ENCODE data around the gene PHLDA3. TPM values are rescaled to one million over a fixed set of nuclear protein-coding genes. Genes with fewer than 3 reads are reported as not detected.
"Not testable (repeated sequence)": the region's sequence is repeated elsewhere in the genome, so short reads cannot be mapped to it uniquely, and the experiment has no call there.

The PHLDA3 gene
- total and polyA plus RNA-seq, 2 of the 13 experiments (the other 11 are each of a cell fraction or from before 2014, with no cell fraction given), result 16.7 to 33.6 TPM

DNA sequence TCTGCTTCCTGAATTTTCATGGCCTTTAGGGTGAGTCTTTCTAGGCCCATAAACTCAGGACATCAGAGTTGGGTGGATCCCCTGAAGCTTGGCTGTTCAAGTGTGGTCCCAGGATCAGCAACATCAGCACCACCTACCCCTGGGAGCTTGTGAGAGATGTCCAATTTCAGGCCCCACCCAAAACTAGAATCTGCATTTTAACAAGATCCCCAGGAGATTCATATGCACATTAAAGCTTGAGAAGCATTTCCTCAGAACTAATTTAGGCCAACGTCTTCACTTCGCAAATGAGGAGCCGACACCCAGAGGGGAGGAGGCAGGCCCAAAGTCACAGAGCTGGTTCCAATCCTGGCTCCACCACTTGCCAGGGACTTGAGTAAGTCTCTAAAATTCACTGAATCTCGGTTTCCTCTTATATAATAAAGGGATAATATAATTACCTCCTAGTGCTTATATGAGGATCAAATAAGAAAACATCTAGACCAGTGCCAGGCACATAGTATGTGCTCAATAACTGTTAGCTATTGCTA is 10.3 kb upstream of the PHLDA3 start (continued):
- no peak for TF ChIP-seq KLF13 (CRISPR knock-in tag; IDR thresholded peaks at IDR 0.05)
- TF ChIP-seq ZNF446 (CRISPR knock-in tag; IDR thresholded peaks at IDR 0.05), result no peak

DNA sequence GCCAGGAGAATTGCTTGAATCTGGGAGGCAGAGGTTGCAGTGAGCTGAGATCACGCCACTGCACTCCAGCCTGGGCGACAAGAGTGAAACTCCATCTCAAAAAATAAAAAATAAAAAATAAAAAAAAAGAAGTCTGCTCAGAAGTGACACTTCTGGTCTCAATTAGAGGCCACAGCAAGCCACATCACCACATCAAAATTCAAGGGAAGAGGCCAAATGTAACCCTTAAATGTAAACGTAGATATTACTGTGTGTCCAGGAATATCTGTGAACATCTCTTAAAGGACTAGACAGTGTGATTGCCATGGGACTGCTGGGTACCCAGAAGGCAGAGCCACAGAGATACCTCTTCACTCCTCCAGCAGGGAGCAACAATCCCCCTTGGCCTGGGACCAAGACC is 9.7 kb upstream of the PHLDA3 start:
- ATAC-seq; CTCF ChIA-PET (ENCODE audit: low intra/inter-chr PET ratio, low total read pairs); H3K27ac ChIP-seq (ENCODE audit: extremely low read length, insufficient read depth, low read length); FAIRE-seq; intact Hi-C loops (cut with micrococcal nuclease; ENCODE audit: unreplicated experiment); BruUV-seq (replicated peaks); H2AFZ ChIP-seq (ENCODE audit: low read length); DNase-seq (ENCODE audit: low spot score); H3K4me2 ChIP-seq (ENCODE audit: low read depth, low read length); H3K79me2 ChIP-seq (ENCODE audit: insufficient read depth, low read length); H3K36me3 ChIP-seq (replicated peaks in 1 of 2; ENCODE audit: control insufficient read depth in 1 of 2, insufficient read depth in 2 of 2, low read length in 2 of 2); H4K20me1 ChIP-seq (ENCODE audit: insufficient read depth, low read length); H3K9ac ChIP-seq (ENCODE audit: insufficient read depth, low read depth, low read length); H3K9me3 ChIP-seq (ENCODE audit: low read length); H3K4me3 ChIP-seq (replicated peaks in 1 of 3; ENCODE audit: insufficient read depth in 1 of 3, low read depth in 2 of 3, low read length in 3 of 3): not testable (repeated sequence)
- POLR2A ChIA-PET, result interaction anchor here (4.5 kb wide), 1 partner anchor 10 kb away, joined by 37 read pairs; the partner anchor contains the start of gene PHLDA3
- Histone ChIP-seq H3K4me1 (ENCODE audit: insufficient read depth, low read length) (peaks cover 29% of the 10 kb centered on the region), H3K27me3 (ENCODE audit: control insufficient read depth in 1 of 2, insufficient read depth in 2 of 2, low read length in 2 of 2) (peaks cover 4 to 46% of the 10 kb centered on the region in 2 experiments; a peak in 3 of 5 replicates)
- 38% methylated on average over 3 of the region's 3 CpGs for WGBS (ENCODE audit: low lambda C conversion rate)
- in situ Hi-C loops (cut with HindIII; ENCODE audit: extremely low pct_ligation_motif_present, low pct_unique_long_range_greater_than_20kb), result loop anchor here (5.0 kb wide), 1 partner anchor 34 kb away; no protein-coding TSS in a partner anchor

DNA sequence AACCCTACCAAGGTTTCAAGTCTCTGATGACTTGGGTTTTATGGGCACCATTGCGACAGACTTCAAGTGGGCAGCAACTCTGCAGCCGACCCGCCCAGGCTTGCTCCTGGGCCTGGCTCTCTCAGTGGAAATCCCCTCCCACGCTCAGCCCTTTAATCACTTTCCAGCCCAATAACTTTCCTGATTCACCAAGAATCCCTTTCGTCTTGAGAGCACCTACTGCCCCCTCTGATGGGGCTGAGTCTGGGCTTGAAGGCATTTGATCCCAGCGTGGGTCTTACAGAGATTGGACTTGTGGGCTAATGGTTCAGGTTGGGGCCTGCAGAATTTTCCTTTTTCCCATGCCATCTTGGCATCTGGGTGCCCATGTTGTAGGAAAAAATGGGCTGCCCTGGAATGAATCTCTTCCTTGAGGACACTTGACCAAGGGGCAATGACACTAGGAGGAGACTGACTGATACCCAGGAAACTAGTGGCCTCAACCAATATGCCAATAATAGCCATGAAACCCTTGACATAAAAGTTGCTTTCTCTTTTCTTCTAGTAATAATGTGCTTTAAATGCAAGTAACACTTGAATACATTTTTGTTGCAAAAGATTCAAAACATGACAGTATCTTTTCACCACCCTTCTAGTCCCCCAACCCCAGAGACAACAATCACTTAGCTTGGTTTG is 7.8 kb upstream of the PHLDA3 start:
- no peak overlapping the region for H3K27ac ChIP-seq (ENCODE audit: extremely low read length, insufficient read depth, low read length)
- ATAC-seq (no peak), FAIRE-seq (no peak), DNase-seq (ENCODE audit: low spot score) (no peak)
- no TSS peak for BruUV-seq (replicated peaks)
- peaks cover 18% of the 10 kb centered on the region for H3K4me1 ChIP-seq (ENCODE audit: insufficient read depth, low read length)
- in situ Hi-C loops (cut with HindIII; ENCODE audit: extremely low pct_ligation_motif_present, low pct_unique_long_range_greater_than_20kb), result loop anchor here (5.0 kb wide), 1 partner anchor 35 kb away; no protein-coding TSS in a partner anchor
- no peak overlapping the region for H3K4me3 ChIP-seq (replicated peaks in 1 of 3; ENCODE audit: insufficient read depth in 1 of 3, low read depth in 2 of 3, low read length in 3 of 3)
- peaks cover 4 to 45% of the 10 kb centered on the region in 2 experiments; a peak in 3 of 5 replicates for H3K27me3 ChIP-seq (ENCODE audit: control insufficient read depth in 1 of 2, insufficient read depth in 2 of 2, low read length in 2 of 2)
- intact Hi-C loops (cut with micrococcal nuclease; ENCODE audit: unreplicated experiment), result no loop called here
- TF ChIP-seq BHLHE40 (IDR thresholded peaks at IDR 0.05; ENCODE audit: low read length), result no peak
- TF ChIP-seq, protein P1, sequence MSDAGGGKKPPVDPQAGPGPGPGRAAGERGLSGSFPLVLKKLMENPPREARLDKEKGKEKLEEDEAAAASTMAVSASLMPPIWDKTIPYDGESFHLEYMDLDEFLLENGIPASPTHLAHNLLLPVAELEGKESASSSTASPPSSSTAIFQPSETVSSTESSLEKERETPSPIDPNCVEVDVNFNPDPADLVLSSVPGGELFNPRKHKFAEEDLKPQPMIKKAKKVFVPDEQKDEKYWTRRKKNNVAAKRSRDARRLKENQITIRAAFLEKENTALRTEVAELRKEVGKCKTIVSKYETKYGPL (CRISPR knock-in tag; IDR thresholded peaks at IDR 0.05), result no peak
- no peak for TF ChIP-seq ZNF556 (CRISPR knock-in tag; IDR thresholded peaks at IDR 0.05; ENCODE audit: borderline replicate concordance)
- TF ChIP-seq, protein P2, sequence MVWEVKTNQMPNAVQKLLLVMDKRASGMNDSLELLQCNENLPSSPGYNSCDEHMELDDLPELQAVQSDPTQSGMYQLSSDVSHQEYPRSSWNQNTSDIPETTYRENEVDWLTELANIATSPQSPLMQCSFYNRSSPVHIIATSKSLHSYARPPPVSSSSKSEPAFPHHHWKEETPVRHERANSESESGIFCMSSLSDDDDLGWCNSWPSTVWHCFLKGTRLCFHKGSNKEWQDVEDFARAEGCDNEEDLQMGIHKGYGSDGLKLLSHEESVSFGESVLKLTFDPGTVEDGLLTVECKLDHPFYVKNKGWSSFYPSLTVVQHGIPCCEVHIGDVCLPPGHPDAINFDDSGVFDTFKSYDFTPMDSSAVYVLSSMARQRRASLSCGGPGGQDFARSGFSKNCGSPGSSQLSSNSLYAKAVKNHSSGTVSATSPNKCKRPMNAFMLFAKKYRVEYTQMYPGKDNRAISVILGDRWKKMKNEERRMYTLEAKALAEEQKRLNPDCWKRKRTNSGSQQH (CRISPR knock-in tag; IDR thresholded peaks at IDR 0.05; ENCODE audit: low read depth), result no peak
- TF ChIP-seq, protein P3, sequence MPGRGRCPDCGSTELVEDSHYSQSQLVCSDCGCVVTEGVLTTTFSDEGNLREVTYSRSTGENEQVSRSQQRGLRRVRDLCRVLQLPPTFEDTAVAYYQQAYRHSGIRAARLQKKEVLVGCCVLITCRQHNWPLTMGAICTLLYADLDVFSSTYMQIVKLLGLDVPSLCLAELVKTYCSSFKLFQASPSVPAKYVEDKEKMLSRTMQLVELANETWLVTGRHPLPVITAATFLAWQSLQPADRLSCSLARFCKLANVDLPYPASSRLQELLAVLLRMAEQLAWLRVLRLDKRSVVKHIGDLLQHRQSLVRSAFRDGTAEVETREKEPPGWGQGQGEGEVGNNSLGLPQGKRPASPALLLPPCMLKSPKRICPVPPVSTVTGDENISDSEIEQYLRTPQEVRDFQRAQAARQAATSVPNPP (CRISPR knock-in tag; IDR thresholded peaks at IDR 0.05), result no peak
- no peak for TF ChIP-seq NKX3-1 (CRISPR knock-in tag; IDR thresholded peaks at IDR 0.05)
- TF ChIP-seq, protein P4, sequence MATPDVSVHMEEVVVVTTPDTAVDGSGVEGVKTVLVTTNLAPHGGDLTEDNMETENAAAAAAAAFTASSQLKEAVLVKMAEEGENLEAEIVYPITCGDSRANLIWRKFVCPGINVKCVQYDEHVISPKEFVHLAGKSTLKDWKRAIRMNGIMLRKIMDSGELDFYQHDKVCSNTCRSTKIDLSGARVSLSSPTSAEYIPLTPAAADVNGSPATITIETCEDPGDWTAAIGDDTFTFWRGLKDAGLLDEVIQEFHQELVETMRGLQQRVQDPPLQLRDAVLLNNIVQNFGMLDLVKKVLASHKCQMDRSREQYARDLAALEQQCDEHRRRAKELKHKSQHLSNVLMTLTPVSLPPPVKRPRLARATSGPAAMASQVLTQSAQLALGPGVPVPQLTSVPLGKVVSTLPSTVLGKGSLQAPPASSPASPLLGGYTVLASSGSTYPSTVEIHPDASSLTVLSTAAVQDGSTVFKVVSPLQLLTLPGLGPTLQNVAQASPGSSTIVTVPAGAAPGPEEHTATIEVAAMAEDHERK (CRISPR knock-in tag; IDR thresholded peaks at IDR 0.05; ENCODE audit: low read depth), result no peak
- H3K9me3 ChIP-seq (ENCODE audit: low read length), result no peaks in the 10 kb centered on the region
- 8% methylated on average over 6 of the region's 6 CpGs for WGBS (ENCODE audit: low lambda C conversion rate)
- CTCF ChIA-PET (ENCODE audit: low intra/inter-chr PET ratio, low total read pairs), result no interaction called here
- no peaks in the 10 kb centered on the region for H4K20me1 ChIP-seq (ENCODE audit: insufficient read depth, low read length)
- H3K79me2 ChIP-seq (ENCODE audit: insufficient read depth, low read length), result no peaks in the 10 kb centered on the region
- H3K9ac ChIP-seq (ENCODE audit: insufficient read depth, low read depth, low read length), result no peak overlapping the region
- POLR2A ChIA-PET, result no interaction called here
- H3K36me3 ChIP-seq (replicated peaks in 1 of 2; ENCODE audit: control insufficient read depth in 1 of 2, insufficient read depth in 2 of 2, low read length in 2 of 2), result no peaks in the 10 kb centered on the region
- no peak overlapping the region for H3K4me2 ChIP-seq (ENCODE audit: low read depth, low read length)
- H2AFZ ChIP-seq (ENCODE audit: low read length), result no peak overlapping the region
